Upper lobe of left lung (tissue), 6 donors: ENCODE data around the gene NEFH. TPM values are rescaled to one million over a fixed set of nuclear protein-coding genes. Genes with fewer than 3 reads are reported as not detected.
A peak's percentile ranks its signal among the peaks of the same experiment; 100 is the strongest.

Experiments
- ATAC-seq, 2 donors: fragments of 200-7000 bp; cut with Tn5 transposase; one replicate each; pipeline ENCODE4 v1.9.1; 2022; ENCODE audit warnings: mild to moderate bottlenecking in 2 of 2, moderate library complexity in 2 of 2; ENCODE audit not compliant: low FRiP score in 2 of 2
- DNase-seq, 2 donors: peaks; one replicate each; pipeline ENCODE4 v3.0.0-alpha.2; 2019 to 2020
- H3K27ac ChIP-seq, 4 donors: fragments of 200-600 bp; sonication (generic); one replicate each; pipeline ENCODE4 v1.5.1; 2016 to 2019
- H3K27me3 ChIP-seq, 4 donors: fragments of 200-600 bp; sonication (generic); one replicate each; pipeline ENCODE4 v1.5.1; 2017 to 2019
- H3K36me3 ChIP-seq, 4 donors: fragments of 200-600 bp; sonication (generic); one replicate each; pipeline ENCODE4 v1.5.1; 2016 to 2019
- H3K4me1 ChIP-seq, 4 donors: fragments of 200-600 bp; sonication (generic); one replicate each; pipeline ENCODE4 v1.5.1; 2018 to 2019
- H3K4me3 ChIP-seq, 4 donors: fragments of 200-600 bp; sonication (generic); one replicate each; pipeline ENCODE4 v1.5.1; 2017 to 2019; ENCODE audit warnings: mild to moderate bottlenecking in 2 of 4, moderate library complexity in 1 of 4
- H3K9me3 ChIP-seq, 4 donors: fragments of 200-600 bp; sonication (generic); one replicate each; pipeline ENCODE4 v1.5.1; 2018 to 2019
- EP300 ChIP-seq, 4 donors: sonication (generic); formaldehyde crosslinking; IDR thresholded peaks; one replicate each; pipeline ENCODE4 v1.5.1; 2017; ENCODE audit warnings: antibody characterized with exemption in 4 of 4, control low read depth in 2 of 4
- POLR2A ChIP-seq, 4 donors: fragments of 450-650 bp; IDR thresholded peaks; one replicate each; pipeline ENCODE4 v1.5.1; 2016 to 2017; ENCODE audit warnings: antibody characterized with exemption in 4 of 4, mild to moderate bottlenecking in 2 of 4
- POLR2AphosphoS5 ChIP-seq, 2 donors: sonication (generic); formaldehyde crosslinking; IDR thresholded peaks; one replicate each; pipeline ENCODE4 v1.5.1; 2017; ENCODE audit warnings: antibody characterized with exemption in 2 of 2
- WGBS, 2 donors: methylation state at CpG; one replicate each; pipeline ENCODE4 v1.1.5; 2017 to 2018; 5-methylcytosine and 5-hydroxymethylcytosine counted together
- total RNA-seq, 6 donors: library from RNA; depleted of rRNA in 4 of 6; stranded (reverse); fragments of >200 nt in 4 of 6; gene quantifications; one replicate each; pipeline versions ENCODE4 v1.1.0 to v1.2.1, GENCODE V29; 2016 to 2021
- TF ChIP-seq, protein P1 (sequence below), 6 experiments: fragments of 450-650 bp in 4 of 6; fragments of 200-600 bp in 2 of 6; sonication (generic) in 2 of 6; IDR thresholded peaks; one replicate each; pipeline ENCODE4 v1.5.1; 2016 to 2019; ENCODE audit warnings: antibody characterized with exemption in 6 of 6
- donor health status: DM: no; HTN: no; CAD: no; lungs with moderate emphysema.
- donor health status: DM: no; HTN: yes; CAD: no; lungs with severe emphysema.

Gene NEFH
- total RNA-seq, 6 donors from 2014 or later, result 0.26 to 0.94 (median 0.46) TPM; not detected in 3

- H3K27ac ChIP-seq, result no peak overlapping the region
- 56 to 78% methylated on average over 6 of the region's 6 CpGs for WGBS, 2 donors
- H3K9me3 ChIP-seq, result no peaks in the 10 kb centered on the region
- H3K4me1 ChIP-seq, result peaks cover 9 to 15% (median 14%) of the 10 kb centered on the region in 4 donors
- no peaks in the 10 kb centered on the region for H3K36me3 ChIP-seq
- no peak for ATAC-seq
- H3K4me3 ChIP-seq, result no peak overlapping the region
- H3K27me3 ChIP-seq, result peaks cover 2 to 25% (median 19%) of the 10 kb centered on the region in 4 donors
- no peak for DNase-seq
- TF ChIP-seq EP300 (IDR thresholded peaks at IDR 0.05), result no peak
- TF ChIP-seq POLR2AphosphoS5 (IDR thresholded peaks at IDR 0.05), result no peak
- TF ChIP-seq, protein P1, sequence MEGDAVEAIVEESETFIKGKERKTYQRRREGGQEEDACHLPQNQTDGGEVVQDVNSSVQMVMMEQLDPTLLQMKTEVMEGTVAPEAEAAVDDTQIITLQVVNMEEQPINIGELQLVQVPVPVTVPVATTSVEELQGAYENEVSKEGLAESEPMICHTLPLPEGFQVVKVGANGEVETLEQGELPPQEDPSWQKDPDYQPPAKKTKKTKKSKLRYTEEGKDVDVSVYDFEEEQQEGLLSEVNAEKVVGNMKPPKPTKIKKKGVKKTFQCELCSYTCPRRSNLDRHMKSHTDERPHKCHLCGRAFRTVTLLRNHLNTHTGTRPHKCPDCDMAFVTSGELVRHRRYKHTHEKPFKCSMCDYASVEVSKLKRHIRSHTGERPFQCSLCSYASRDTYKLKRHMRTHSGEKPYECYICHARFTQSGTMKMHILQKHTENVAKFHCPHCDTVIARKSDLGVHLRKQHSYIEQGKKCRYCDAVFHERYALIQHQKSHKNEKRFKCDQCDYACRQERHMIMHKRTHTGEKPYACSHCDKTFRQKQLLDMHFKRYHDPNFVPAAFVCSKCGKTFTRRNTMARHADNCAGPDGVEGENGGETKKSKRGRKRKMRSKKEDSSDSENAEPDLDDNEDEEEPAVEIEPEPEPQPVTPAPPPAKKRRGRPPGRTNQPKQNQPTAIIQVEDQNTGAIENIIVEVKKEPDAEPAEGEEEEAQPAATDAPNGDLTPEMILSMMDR (IDR thresholded peaks at IDR 0.05), result no peak
- TF ChIP-seq POLR2A (IDR thresholded peaks at IDR 0.05), result no peak
Measured at GRCh38 chr22:29476116-29476515, 3.9 kb upstream of the NEFH start.

GRCh38 chr22:29477723-29478318 lies 2.2 kb upstream of the NEFH start:
- H3K4me1 ChIP-seq, result peaks cover 11 to 22% (median 16%) of the 10 kb centered on the region in 4 donors
- TF ChIP-seq POLR2A (IDR thresholded peaks at IDR 0.05) (no peak), POLR2AphosphoS5 (IDR thresholded peaks at IDR 0.05) (no peak), EP300 (IDR thresholded peaks at IDR 0.05) (no peak)
- TF ChIP-seq, protein P1 (IDR thresholded peaks at IDR 0.05), result no peak
- H3K36me3 ChIP-seq, result no peaks in the 10 kb centered on the region
- no peak overlapping the region for H3K27ac ChIP-seq
- H3K4me3 ChIP-seq, result no peak overlapping the region
- H3K27me3 ChIP-seq, result peaks cover 4 to 35% (median 25%) of the 10 kb centered on the region in 4 donors
- ATAC-seq (no peak), DNase-seq (no peak)
- WGBS, 2 donors, result 14 to 22% methylated on average over 4 of the region's 4 CpGs
- no peaks in the 10 kb centered on the region for H3K9me3 ChIP-seq

GRCh38 chr22:29478326-29479276 lies 1.4 kb upstream of the NEFH start:
- peak in 1 of 2 donors; percentile 11 for ATAC-seq
- no peak for DNase-seq
- peaks cover 4 to 35% (median 25%) of the 10 kb centered on the region in 4 donors for H3K27me3 ChIP-seq
- no peaks in the 10 kb centered on the region for H3K36me3 ChIP-seq
- H3K27ac ChIP-seq, result no peak overlapping the region
- H3K4me3 ChIP-seq, result no peak overlapping the region
- H3K4me1 ChIP-seq, result peaks cover 11 to 22% (median 16%) of the 10 kb centered on the region in 4 donors
- H3K9me3 ChIP-seq, result no peaks in the 10 kb centered on the region
- TF ChIP-seq EP300 (IDR thresholded peaks at IDR 0.05) (no peak), POLR2AphosphoS5 (IDR thresholded peaks at IDR 0.05) (no peak), POLR2A (IDR thresholded peaks at IDR 0.05) (no peak)
- TF ChIP-seq, protein P1 (IDR thresholded peaks at IDR 0.05), result no peak
- 11% methylated on average over 21 of the region's 21 CpGs for WGBS, 2 donors

GRCh38 chr22:29480262-29480511 lies 169 bp downstream of the NEFH start:
- TF ChIP-seq, protein P1 (IDR thresholded peaks at IDR 0.05), result no peak
- no peak for TF ChIP-seq EP300 (IDR thresholded peaks at IDR 0.05)
- TF ChIP-seq POLR2A (IDR thresholded peaks at IDR 0.05), result no peak
- no peak for TF ChIP-seq POLR2AphosphoS5 (IDR thresholded peaks at IDR 0.05)
- no CpG with 5 or more reads among the region's 39 CpGs for WGBS, 2 donors
- Histone ChIP-seq H3K9me3 (no peaks in the 10 kb centered on the region), H3K36me3 (no peaks in the 10 kb centered on the region), H3K4me3 (peak overlapping the region in 3 of 4 donors; percentile 11 to 39 (median 30)), H3K4me1 (peaks cover 11 to 22% (median 16%) of the 10 kb centered on the region in 4 donors), H3K27ac (no peak overlapping the region), H3K27me3 (peaks cover 4 to 35% (median 25%) of the 10 kb centered on the region in 4 donors)
- ATAC-seq (no peak), DNase-seq (peak in 1 of 2 donors; percentile 85)
